Natural killer cell (primary cell): ENCODE data around the gene PTPRA. TPM values are rescaled to one million over a fixed set of nuclear protein-coding genes. Genes with fewer than 3 reads are reported as not detected.

Source experiments
- ATAC-seq, 3 donors: fragments of 150-1000 bp in 2 of 3; fragments of 200-7000 bp in 1 of 3; cut with Tn5 transposase; 1 replicate in 1 of 3; 2 replicates in 2 of 3; pipeline ENCODE4 v1.10.0; 2021; ENCODE audit warnings: mild to moderate bottlenecking in 2 of 3, moderate library complexity in 2 of 3
- DNase-seq, 2 donors: peaks; one replicate each; pipeline versions ENCODE4 v3.0.0 to v3.0.0-alpha.2; 2013 to 2021; ENCODE audit warnings: mixed read lengths in 1 of 2
- H3K27ac ChIP-seq: one replicate; pipeline ENCODE4 v1.5.1; 2013; ENCODE audit warnings: mild to moderate bottlenecking, low read length
- H3K27me3 ChIP-seq: one replicate; pipeline ENCODE4 v1.6.1; 2013; ENCODE audit warnings: low read length; ENCODE audit not compliant: control insufficient read depth, insufficient read depth
- H3K36me3 ChIP-seq: one replicate; pipeline ENCODE4 v1.6.1; 2013; ENCODE audit warnings: low read length; ENCODE audit not compliant: control insufficient read depth, insufficient read depth
- H3K4me1 ChIP-seq: one replicate; pipeline ENCODE4 v1.6.1; 2013; ENCODE audit warnings: low read length; ENCODE audit not compliant: control insufficient read depth, insufficient read depth
- H3K4me3 ChIP-seq: one replicate; pipeline ENCODE4 v1.5.1; 2013; ENCODE audit warnings: low read length
- H3K9me3 ChIP-seq: one replicate; pipeline ENCODE4 v1.6.1; 2013; ENCODE audit warnings: low read length; ENCODE audit not compliant: control insufficient read depth, insufficient read depth
- H3K27ac Mint-ChIP-seq, 2 donors: one replicate each; pipeline ENCODE4 v1.8.0; 2022; ENCODE audit warnings: mild to moderate bottlenecking in 2 of 2, mixed read lengths in 2 of 2, moderate library complexity in 1 of 2
- H3K27me3 Mint-ChIP-seq, 2 donors: one replicate each; pipeline ENCODE4 v1.8.0; 2022; ENCODE audit warnings: low read depth in 2 of 2, mixed read lengths in 2 of 2
- H3K36me3 Mint-ChIP-seq: one replicate; pipeline ENCODE4 v1.8.0; 2022; ENCODE audit warnings: mixed read lengths
- H3K4me1 Mint-ChIP-seq, 2 donors: one replicate each; pipeline ENCODE4 v1.8.0; 2022; ENCODE audit warnings: mixed read lengths in 2 of 2
- H3K4me3 Mint-ChIP-seq: one replicate; pipeline ENCODE4 v1.8.0; 2022; ENCODE audit warnings: mild to moderate bottlenecking, moderate library complexity, mixed read lengths
- H3K9me3 Mint-ChIP-seq, 2 donors: one replicate each; pipeline ENCODE4 v1.8.0; 2022; ENCODE audit warnings: mixed read lengths in 2 of 2
- CTCF ChIP-seq: fragments of 200-600 bp; IDR thresholded peaks from one replicate; pipeline ENCODE4 v1.8.0; 2022; ENCODE audit warnings: antibody characterized with exemption
- WGBS: methylation state at CpG from one replicate; pipeline ENCODE4 v1.1.7; 2013; ENCODE audit warnings: missing lambda C conversion rate; ENCODE audit not compliant: insufficient coverage; 5-methylcytosine and 5-hydroxymethylcytosine counted together
- intact Hi-C: fragments of 100-400 bp; cut with micrococcal nuclease; formaldehyde crosslinking; loops from one replicate; pipeline ENCODE4 v1.14.2; 2022
- total RNA-seq, 4 donors: library from RNA; stranded (reverse); fragments of 120-200 nt in 1 of 4; gene quantifications; one replicate each; pipeline versions ENCODE4 v1.2.3 to v1.2.4, GENCODE V29; 2013 to 2022

The PTPRA gene
- total RNA-seq, 3 donors from 2014 or later (not counting 1 experiment from before 2014, with no cell fraction given) = 125 to 172 (median 141) TPM

- Mint-ChIP-seq H3K27me3 (no peaks in the 10 kb centered on the region), H3K4me3 (no peak overlapping the region), H3K4me1 (peaks cover 83 to 85% of the 10 kb centered on the region in 2 donors), H3K27ac (peak overlapping the region; percentile 11 to 14), H3K36me3 (no peaks in the 10 kb centered on the region), H3K9me3 (no peaks in the 10 kb centered on the region)
- H3K27me3 ChIP-seq = no peaks in the 10 kb centered on the region
- H3K4me3 ChIP-seq = no peak overlapping the region
- no peaks in the 10 kb centered on the region for H3K9me3 ChIP-seq
- no peak for ATAC-seq
- no peak overlapping the region for H3K27ac ChIP-seq
- intact Hi-C loops = no loop called here
- no peak for DNase-seq
- peaks cover 5% of the 10 kb centered on the region for H3K4me1 ChIP-seq
- 92% methylated on average over 3 of the region's 4 CpGs for WGBS
- no peaks in the 10 kb centered on the region for H3K36me3 ChIP-seq
- TF ChIP-seq CTCF = no peak
Measured at GRCh38 chr20:2888224-2888955, 15.1 kb downstream of the PTPRA start.

DNA sequence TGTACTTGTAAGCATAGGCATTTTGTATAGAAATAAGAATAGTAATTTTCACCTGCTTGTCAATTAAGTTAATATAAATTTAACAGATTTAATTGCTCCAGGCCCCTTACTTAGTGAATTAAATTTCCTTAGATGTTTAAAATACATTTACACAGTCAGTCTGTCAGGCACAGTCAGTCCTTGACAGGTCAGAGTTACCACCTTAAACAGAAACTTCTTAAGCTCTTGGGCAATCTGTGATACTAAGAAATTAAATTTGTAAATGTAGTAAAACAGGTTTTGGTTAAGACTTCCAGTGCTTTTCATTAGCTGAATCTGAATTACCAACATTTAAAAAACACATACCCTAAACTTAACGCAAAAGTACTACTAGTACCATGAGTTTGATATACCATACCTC is 15.9 kb downstream of the PTPRA start:
- H3K9me3 Mint-ChIP-seq = no peaks in the 10 kb centered on the region
- Histone ChIP-seq H3K4me1 (peaks cover 5% of the 10 kb centered on the region), H3K27me3 (no peaks in the 10 kb centered on the region), H3K9me3 (no peaks in the 10 kb centered on the region), H3K36me3 (no peaks in the 10 kb centered on the region), H3K27ac (no peak overlapping the region), H3K4me3 (no peak overlapping the region)
- no peak for ATAC-seq
- TF ChIP-seq CTCF = no peak
- intact Hi-C loops = no loop called here
- WGBS = 92% methylated on average over 1 of the region's 1 CpG
- no peaks in the 10 kb centered on the region for H3K36me3 Mint-ChIP-seq
- peak overlapping the region; percentile 53 to 54 for H3K27ac Mint-ChIP-seq
- DNase-seq = no peak
- H3K4me1 Mint-ChIP-seq = peaks cover 83 to 84% of the 10 kb centered on the region in 2 donors
- no peak overlapping the region for H3K4me3 Mint-ChIP-seq
- no peaks in the 10 kb centered on the region for H3K27me3 Mint-ChIP-seq

- peaks cover 2% of the 10 kb centered on the region for H3K4me1 ChIP-seq
- TF ChIP-seq CTCF = no peak
- no peak overlapping the region for H3K4me3 ChIP-seq
- H3K36me3 Mint-ChIP-seq = no peaks in the 10 kb centered on the region
- peak overlapping the region; percentile 53 to 54 for H3K27ac Mint-ChIP-seq
- no peak overlapping the region for H3K4me3 Mint-ChIP-seq
- no peaks in the 10 kb centered on the region for H3K9me3 ChIP-seq
- no peak overlapping the region for H3K27ac ChIP-seq
- ATAC-seq (no peak), DNase-seq (no peak)
- H3K27me3 ChIP-seq = no peaks in the 10 kb centered on the region
- no peaks in the 10 kb centered on the region for H3K36me3 ChIP-seq
- WGBS = 94% methylated on average over 3 of the region's 3 CpGs
- no peaks in the 10 kb centered on the region for H3K9me3 Mint-ChIP-seq
- peaks cover 80 to 82% of the 10 kb centered on the region in 2 donors for H3K4me1 Mint-ChIP-seq
- intact Hi-C loops = no loop called here
- no peaks in the 10 kb centered on the region for H3K27me3 Mint-ChIP-seq
Measured at GRCh38 chr20:2889797-2890196, 16.5 kb downstream of the PTPRA start.

DNA sequence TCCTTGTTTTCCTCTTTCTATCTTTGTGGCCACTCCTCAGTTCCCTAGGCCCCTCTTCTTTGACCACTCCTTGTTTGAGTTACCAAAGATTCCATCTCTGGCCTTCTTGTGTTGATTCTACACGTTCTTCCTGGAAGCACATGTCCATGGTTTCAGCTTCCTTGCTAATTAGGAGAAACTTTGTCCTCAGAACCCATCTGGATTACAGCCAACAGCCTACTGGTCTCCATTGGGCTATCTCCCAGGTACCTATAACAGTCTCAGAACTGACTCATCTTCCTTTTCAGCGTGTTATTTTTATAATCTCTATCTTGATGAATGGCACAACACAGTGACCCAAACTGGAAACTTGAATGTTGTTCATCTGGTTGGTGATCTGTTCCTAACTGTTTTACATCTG is 17.5 kb downstream of the PTPRA start:
- Mint-ChIP-seq H3K9me3 (no peaks in the 10 kb centered on the region), H3K27ac (peak overlapping the region; percentile 53 to 54), H3K36me3 (no peaks in the 10 kb centered on the region), H3K4me3 (no peak overlapping the region), H3K4me1 (peaks cover 70 to 73% of the 10 kb centered on the region in 2 donors), H3K27me3 (no peaks in the 10 kb centered on the region)
- Histone ChIP-seq H3K27me3 (no peaks in the 10 kb centered on the region), H3K27ac (no peak overlapping the region), H3K4me1 (no peaks in the 10 kb centered on the region), H3K9me3 (no peaks in the 10 kb centered on the region), H3K36me3 (no peaks in the 10 kb centered on the region), H3K4me3 (no peak overlapping the region)
- DNase-seq = no peak
- intact Hi-C loops = no loop called here
- ATAC-seq = no peak
- WGBS = 88% methylated on average over 2 of the region's 2 CpGs
- TF ChIP-seq CTCF = no peak
